Progenitor cell of endocrine pancreas (in vitro differentiated cells): Measurements from ENCODE around the gene ARHGEF33. TPM values are rescaled to one million over a fixed set of nuclear protein-coding genes. Genes with fewer than 3 reads are reported as not detected.

Experiments used
- DNase-seq: peaks from one replicate; pipeline ENCODE4 v3.0.0; 2021; ENCODE audit warnings: low spot score; ENCODE audit not compliant: unreplicated experiment
- H3K27ac Mint-ChIP-seq: 2 replicates; pipeline ENCODE4 v1.8.0; 2021; ENCODE audit warnings: mild to moderate bottlenecking, moderate library complexity, mixed read lengths
- H3K27me3 Mint-ChIP-seq: 2 replicates; pipeline ENCODE4 v1.8.0; 2021; ENCODE audit warnings: mixed read lengths
- H3K36me3 Mint-ChIP-seq: 2 replicates; pipeline ENCODE4 v1.8.0; 2022; ENCODE audit warnings: mixed read lengths; ENCODE audit not compliant: insufficient read depth
- H3K4me1 Mint-ChIP-seq: 2 replicates; pipeline ENCODE4 v1.8.0; 2021; ENCODE audit warnings: low read depth, mixed read lengths
- H3K4me3 Mint-ChIP-seq: 2 replicates; pipeline ENCODE4 v1.8.0; 2021; ENCODE audit warnings: low read depth, mild to moderate bottlenecking, moderate library complexity, mixed read lengths
- H3K9me3 Mint-ChIP-seq: 2 replicates; pipeline ENCODE4 v1.8.0; 2021; ENCODE audit warnings: low read depth, mixed read lengths
- total RNA-seq: library from RNA; stranded (reverse); gene quantifications from 2 replicates; pipeline ENCODE4 v1.2.1, GENCODE V29; 2021
- TF ChIP-seq, protein P1 (sequence below): fragments of 200-600 bp; sonication (generic); IDR thresholded peaks from one replicate; pipeline ENCODE4 v1.5.0; 2021; ENCODE audit warnings: antibody characterized with exemption, mild to moderate bottlenecking; ENCODE audit not compliant: unreplicated experiment

ARHGEF33 gene
- total RNA-seq, 1 donor from 2014 or later = 1.4 TPM

DNA sequence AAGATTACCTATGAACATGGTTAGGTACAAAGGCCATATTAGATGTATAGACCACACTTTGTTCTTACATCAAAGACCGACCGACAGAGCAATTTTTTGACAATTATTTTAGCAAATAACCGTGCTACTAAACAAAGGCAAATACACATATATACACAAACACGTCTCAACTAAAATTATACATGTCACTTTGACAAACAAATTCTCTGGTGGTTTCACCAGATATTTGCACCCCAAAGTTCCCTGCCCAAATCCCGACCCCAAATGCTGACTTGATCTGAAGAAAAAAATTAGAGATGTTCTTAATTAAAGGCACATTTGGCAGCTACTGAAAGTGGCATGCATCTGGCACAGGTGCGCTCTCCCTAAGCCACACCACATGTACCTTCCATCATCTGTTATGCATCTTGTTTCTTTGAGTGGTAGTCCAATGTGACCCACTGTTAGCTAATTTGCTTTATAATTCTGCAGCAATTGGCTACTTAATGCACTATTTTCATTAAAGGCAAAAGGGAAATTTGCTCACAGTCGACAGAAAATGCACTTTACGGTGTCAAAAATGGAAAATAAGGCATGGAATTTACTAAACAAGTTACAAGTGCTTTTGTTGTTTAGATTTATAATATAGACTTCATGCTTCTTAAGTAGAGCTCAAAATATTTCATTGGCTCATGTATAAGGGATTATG lies 92.1 kb downstream of the ARHGEF33 start:
- Mint-ChIP-seq H3K4me1 (no peaks in the 10 kb centered on the region), H3K27me3 (no peaks in the 10 kb centered on the region), H3K9me3 (no peaks in the 10 kb centered on the region), H3K36me3 (peaks cover 12% of the 10 kb centered on the region), H3K27ac (no peak overlapping the region), H3K4me3 (no peak overlapping the region)
- TF ChIP-seq, protein P1, sequence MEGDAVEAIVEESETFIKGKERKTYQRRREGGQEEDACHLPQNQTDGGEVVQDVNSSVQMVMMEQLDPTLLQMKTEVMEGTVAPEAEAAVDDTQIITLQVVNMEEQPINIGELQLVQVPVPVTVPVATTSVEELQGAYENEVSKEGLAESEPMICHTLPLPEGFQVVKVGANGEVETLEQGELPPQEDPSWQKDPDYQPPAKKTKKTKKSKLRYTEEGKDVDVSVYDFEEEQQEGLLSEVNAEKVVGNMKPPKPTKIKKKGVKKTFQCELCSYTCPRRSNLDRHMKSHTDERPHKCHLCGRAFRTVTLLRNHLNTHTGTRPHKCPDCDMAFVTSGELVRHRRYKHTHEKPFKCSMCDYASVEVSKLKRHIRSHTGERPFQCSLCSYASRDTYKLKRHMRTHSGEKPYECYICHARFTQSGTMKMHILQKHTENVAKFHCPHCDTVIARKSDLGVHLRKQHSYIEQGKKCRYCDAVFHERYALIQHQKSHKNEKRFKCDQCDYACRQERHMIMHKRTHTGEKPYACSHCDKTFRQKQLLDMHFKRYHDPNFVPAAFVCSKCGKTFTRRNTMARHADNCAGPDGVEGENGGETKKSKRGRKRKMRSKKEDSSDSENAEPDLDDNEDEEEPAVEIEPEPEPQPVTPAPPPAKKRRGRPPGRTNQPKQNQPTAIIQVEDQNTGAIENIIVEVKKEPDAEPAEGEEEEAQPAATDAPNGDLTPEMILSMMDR = no peak
- DNase-seq = no peak

DNA sequence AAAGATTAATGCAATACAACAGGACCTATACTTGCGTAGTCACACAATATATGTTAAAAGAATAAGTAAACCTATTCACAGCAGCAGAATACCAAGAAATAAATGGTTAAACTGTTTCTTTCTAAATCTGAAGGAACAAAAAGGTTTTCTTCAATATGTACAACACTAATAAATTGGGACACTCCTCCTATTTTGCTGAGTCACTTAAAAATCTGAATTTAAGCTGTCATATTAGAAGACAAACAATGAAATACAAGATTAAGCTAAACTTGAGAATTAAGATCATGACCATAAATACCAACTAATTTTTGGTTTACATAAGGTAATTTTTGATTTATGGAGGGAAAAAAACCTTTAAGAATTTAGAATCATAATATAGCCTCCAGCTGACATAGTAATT lies 92.8 kb downstream of the ARHGEF33 start:
- Mint-ChIP-seq H3K36me3 (peaks cover 13% of the 10 kb centered on the region), H3K27me3 (no peaks in the 10 kb centered on the region), H3K9me3 (no peaks in the 10 kb centered on the region), H3K27ac (no peak overlapping the region), H3K4me3 (no peak overlapping the region), H3K4me1 (no peaks in the 10 kb centered on the region)
- DNase-seq = no peak
- TF ChIP-seq, protein P1 = no peak

- Mint-ChIP-seq H3K27ac (no peak overlapping the region), H3K36me3 (peaks cover 16% of the 10 kb centered on the region), H3K4me1 (no peaks in the 10 kb centered on the region), H3K4me3 (no peak overlapping the region), H3K9me3 (no peaks in the 10 kb centered on the region), H3K27me3 (no peaks in the 10 kb centered on the region)
- TF ChIP-seq, protein P1 = no peak
- no peak for DNase-seq
Observed at GRCh38 chr2:38988716-38989115, 99.0 kb downstream of the ARHGEF33 start.

DNA sequence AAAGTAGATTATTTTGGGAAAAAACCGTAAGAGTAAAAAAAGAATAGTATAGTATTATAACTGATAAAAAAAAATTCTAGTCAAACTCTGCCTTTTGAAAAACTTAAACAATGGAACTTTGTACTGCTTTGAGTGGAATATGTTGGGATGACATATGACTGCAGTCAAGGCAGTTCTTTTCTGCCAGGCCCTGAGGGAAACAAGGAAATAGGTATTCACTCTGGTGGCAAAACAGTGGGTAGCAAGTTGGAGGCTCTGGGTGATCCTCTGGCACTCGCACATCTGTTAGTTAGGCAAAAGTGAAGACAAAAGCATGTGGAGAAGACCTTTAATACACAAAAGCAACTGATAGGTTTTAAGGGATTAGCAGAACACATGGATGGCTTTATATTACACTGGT lies 102.2 kb downstream of the ARHGEF33 start:
- Mint-ChIP-seq H3K36me3 (peaks cover 11% of the 10 kb centered on the region), H3K27me3 (no peaks in the 10 kb centered on the region), H3K4me1 (no peaks in the 10 kb centered on the region), H3K4me3 (no peak overlapping the region), H3K9me3 (no peaks in the 10 kb centered on the region), H3K27ac (peak overlapping the region; percentile 54)
- DNase-seq = no peak
- TF ChIP-seq, protein P1 = no peak

DNA sequence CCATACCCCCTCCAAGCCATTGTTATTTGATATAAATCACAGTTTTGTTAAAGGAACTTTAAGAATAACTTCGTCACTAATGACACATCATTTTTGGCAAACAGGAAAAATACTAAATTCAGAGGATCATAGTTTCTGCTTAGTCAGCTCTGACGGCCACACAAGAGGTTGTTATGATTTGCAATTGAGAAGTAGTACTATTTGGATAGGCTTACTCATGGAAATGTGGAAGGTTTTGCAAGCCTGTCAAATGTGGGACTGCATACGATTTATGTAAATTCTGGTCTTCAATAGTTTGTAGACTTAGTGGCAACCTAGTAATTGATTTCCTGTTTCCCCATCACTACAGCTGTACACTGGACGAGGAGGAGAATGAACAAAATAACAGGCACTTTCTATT lies 108.1 kb downstream of the ARHGEF33 start:
- Mint-ChIP-seq H3K9me3 (no peaks in the 10 kb centered on the region), H3K4me3 (no peak overlapping the region), H3K27me3 (no peaks in the 10 kb centered on the region), H3K27ac (no peak overlapping the region), H3K4me1 (no peaks in the 10 kb centered on the region), H3K36me3 (peaks cover 23% of the 10 kb centered on the region)
- TF ChIP-seq, protein P1 = no peak
- DNase-seq = no peak
